Activated B cell treated with CpG ODN at 0.5 μM for 24 hours (primary cell): ENCODE results near the gene BRD1. TPM values are rescaled to one million over a fixed set of nuclear protein-coding genes. Genes with fewer than 3 reads are reported as not detected.
"Not testable (repeated sequence)": the region's sequence is repeated elsewhere in the genome, so short reads cannot be mapped to it uniquely, and the experiment has no call there.

ENCODE experiments used
- ATAC-seq: fragments of 200-7000 bp; cut with Tn5 transposase; one replicate; pipeline ENCODE4 v1.10.0; 2021; ENCODE audit warnings: low read depth, mild to moderate bottlenecking, moderate library complexity
- CTCF ChIA-PET: fragments of 350-600 bp; sonication (Branson Sonifier 250); formaldehyde crosslinking; loops from one replicate; lab custom pipeline; 2021; ENCODE audit warnings: antibody characterized with exemption; lab: Charles Lee
- POLR2A ChIA-PET: fragments of 350-600 bp; sonication (Branson Sonifier 250); formaldehyde crosslinking; loops from one replicate; lab custom pipeline; 2021; ENCODE audit warnings: antibody characterized with exemption; lab: Charles Lee
- DNase-seq: peaks from one replicate; pipeline ENCODE4 v3.0.0; 2022
- H3K27ac Mint-ChIP-seq: one replicate; pipeline ENCODE4 v1.8.0; 2020; ENCODE audit warnings: mixed read lengths
- H3K27me3 Mint-ChIP-seq: one replicate; pipeline ENCODE4 v1.8.0; 2021; ENCODE audit warnings: mixed read lengths
- H3K36me3 Mint-ChIP-seq: one replicate; pipeline ENCODE4 v1.8.0; 2021; ENCODE audit warnings: low read depth, mixed read lengths
- H3K4me1 Mint-ChIP-seq: one replicate; pipeline ENCODE4 v1.8.0; 2021; ENCODE audit warnings: mixed read lengths
- H3K4me3 Mint-ChIP-seq: one replicate; pipeline ENCODE4 v1.8.0; 2020; ENCODE audit warnings: mild to moderate bottlenecking, mixed read lengths
- H3K9me3 Mint-ChIP-seq: one replicate; pipeline ENCODE4 v1.8.0; 2020; ENCODE audit warnings: mixed read lengths
- CTCF ChIP-seq: fragments of 200-600 bp; IDR thresholded peaks from one replicate; pipeline ENCODE4 v1.8.0; 2022; ENCODE audit warnings: antibody characterized with exemption, mild to moderate bottlenecking
- intact Hi-C: fragments of 100-400 bp; cut with micrococcal nuclease; formaldehyde crosslinking; loops from one replicate; pipeline ENCODE4 v1.15.1; 2024
- total RNA-seq: library from RNA; stranded (reverse); gene quantifications from 2 replicates; pipeline ENCODE4 v1.2.3, GENCODE V29; 2022

The BRD1 gene
- total RNA-seq, 1 donor from 2014 or later, result 45.8 TPM

GRCh38 chr22:49763138-49763537 lies 64.5 kb downstream of the BRD1 start:
- Mint-ChIP-seq H3K27ac (no peak overlapping the region), H3K4me3 (no peak overlapping the region)
- intact Hi-C loops, result no loop called here

GRCh38 chr22:49762571-49762970 lies 65.1 kb downstream of the BRD1 start:
- H3K4me3 Mint-ChIP-seq, POLR2A ChIA-PET, H3K27ac Mint-ChIP-seq, H3K36me3 Mint-ChIP-seq, H3K9me3 Mint-ChIP-seq, DNase-seq, H3K27me3 Mint-ChIP-seq, ATAC-seq, intact Hi-C loops, H3K4me1 Mint-ChIP-seq: not testable (repeated sequence)
- CTCF ChIA-PET, result interaction anchor here (1.0 kb wide), 1 partner anchor 268 kb away, joined by 4 read pairs; no protein-coding TSS in a partner anchor

More at GRCh38 chr22:49763138-49763537, 64.5 kb downstream of the BRD1 start:
- no peak for DNase-seq
- peaks cover 4% of the 10 kb centered on the region for H3K27me3 Mint-ChIP-seq
- peaks cover 2% of the 10 kb centered on the region for H3K4me1 Mint-ChIP-seq
- no peak for TF ChIP-seq CTCF
- ATAC-seq, result no peak
- no peaks in the 10 kb centered on the region for H3K36me3 Mint-ChIP-seq
- H3K9me3 Mint-ChIP-seq, result peaks cover 4% of the 10 kb centered on the region
- CTCF ChIA-PET, result interaction anchor here (1.0 kb wide), 1 partner anchor 267 kb away, joined by 4 read pairs; no protein-coding TSS in a partner anchor
- POLR2A ChIA-PET, result no interaction called here

GRCh38 chr22:49761836-49762235 lies 65.8 kb downstream of the BRD1 start:
- no peak for DNase-seq
- H3K9me3 Mint-ChIP-seq, result no peaks in the 10 kb centered on the region
- intact Hi-C loops, result no loop called here
- no peaks in the 10 kb centered on the region for H3K36me3 Mint-ChIP-seq
- peaks cover 6% of the 10 kb centered on the region for H3K27me3 Mint-ChIP-seq
- POLR2A ChIA-PET, result no interaction called here
- no peak overlapping the region for H3K4me3 Mint-ChIP-seq
- peaks cover 2% of the 10 kb centered on the region for H3K4me1 Mint-ChIP-seq
- CTCF ChIA-PET, result no interaction called here
- TF ChIP-seq CTCF, result no peak
- H3K27ac Mint-ChIP-seq, result no peak overlapping the region
- no peak for ATAC-seq

- ATAC-seq (no peak), DNase-seq (peak; percentile 13)
- CTCF ChIA-PET, result no interaction called here
- intact Hi-C loops, result no loop called here
- no peak for TF ChIP-seq CTCF
- Mint-ChIP-seq H3K36me3 (no peaks in the 10 kb centered on the region), H3K4me1 (peaks cover 2% of the 10 kb centered on the region), H3K9me3 (no peaks in the 10 kb centered on the region), H3K27ac (no peak overlapping the region), H3K4me3 (no peak overlapping the region), H3K27me3 (peaks cover 13% of the 10 kb centered on the region)
- POLR2A ChIA-PET, result no interaction called here
Observed at GRCh38 chr22:49760630-49761571, 66.8 kb downstream of the BRD1 start.

GRCh38 chr22:49760280-49760629 lies 67.4 kb downstream of the BRD1 start:
- POLR2A ChIA-PET, result no interaction called here
- CTCF ChIA-PET, result no interaction called here
- intact Hi-C loops, result no loop called here
- Mint-ChIP-seq H3K27me3 (peaks cover 13% of the 10 kb centered on the region), H3K36me3 (no peaks in the 10 kb centered on the region), H3K4me3 (no peak overlapping the region), H3K27ac (no peak overlapping the region), H3K4me1 (peaks cover 2% of the 10 kb centered on the region), H3K9me3 (no peaks in the 10 kb centered on the region)
- TF ChIP-seq CTCF, result no peak
- ATAC-seq (no peak), DNase-seq (no peak)
